GM21526 (cell line): ENCODE measurements around the gene MAD1L1.

Experiments used
- ATAC-seq: cut with Tn5 transposase; IDR thresholded peaks from one replicate; pipeline ENCODE4 v1.9.1; 2021; ENCODE audit warnings: moderate library complexity; ENCODE audit not compliant: unreplicated experiment, low FRiP score

Gene MAD1L1

DNA sequence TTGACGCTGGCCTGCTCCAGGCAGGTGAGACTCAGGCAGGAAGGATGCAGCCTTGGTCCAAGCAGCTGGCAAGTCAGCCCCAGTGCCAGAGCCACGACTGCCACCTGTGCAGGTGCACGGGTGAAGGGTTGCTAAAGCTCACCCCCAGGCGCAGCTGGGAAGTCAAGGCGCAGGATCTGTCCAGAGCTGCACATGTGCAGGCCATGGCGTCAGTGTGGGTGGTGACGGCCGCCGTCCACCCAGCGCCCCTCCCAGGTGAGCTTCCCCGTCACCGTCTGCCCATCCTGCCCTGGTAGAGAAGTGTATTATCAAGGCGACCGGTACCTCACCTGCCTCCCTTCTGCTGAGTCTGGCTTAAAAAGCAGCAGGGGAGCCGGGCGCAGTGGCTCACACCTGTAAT lies 110.1 kb downstream of the MAD1L1 start:
- ATAC-seq: no peak

DNA sequence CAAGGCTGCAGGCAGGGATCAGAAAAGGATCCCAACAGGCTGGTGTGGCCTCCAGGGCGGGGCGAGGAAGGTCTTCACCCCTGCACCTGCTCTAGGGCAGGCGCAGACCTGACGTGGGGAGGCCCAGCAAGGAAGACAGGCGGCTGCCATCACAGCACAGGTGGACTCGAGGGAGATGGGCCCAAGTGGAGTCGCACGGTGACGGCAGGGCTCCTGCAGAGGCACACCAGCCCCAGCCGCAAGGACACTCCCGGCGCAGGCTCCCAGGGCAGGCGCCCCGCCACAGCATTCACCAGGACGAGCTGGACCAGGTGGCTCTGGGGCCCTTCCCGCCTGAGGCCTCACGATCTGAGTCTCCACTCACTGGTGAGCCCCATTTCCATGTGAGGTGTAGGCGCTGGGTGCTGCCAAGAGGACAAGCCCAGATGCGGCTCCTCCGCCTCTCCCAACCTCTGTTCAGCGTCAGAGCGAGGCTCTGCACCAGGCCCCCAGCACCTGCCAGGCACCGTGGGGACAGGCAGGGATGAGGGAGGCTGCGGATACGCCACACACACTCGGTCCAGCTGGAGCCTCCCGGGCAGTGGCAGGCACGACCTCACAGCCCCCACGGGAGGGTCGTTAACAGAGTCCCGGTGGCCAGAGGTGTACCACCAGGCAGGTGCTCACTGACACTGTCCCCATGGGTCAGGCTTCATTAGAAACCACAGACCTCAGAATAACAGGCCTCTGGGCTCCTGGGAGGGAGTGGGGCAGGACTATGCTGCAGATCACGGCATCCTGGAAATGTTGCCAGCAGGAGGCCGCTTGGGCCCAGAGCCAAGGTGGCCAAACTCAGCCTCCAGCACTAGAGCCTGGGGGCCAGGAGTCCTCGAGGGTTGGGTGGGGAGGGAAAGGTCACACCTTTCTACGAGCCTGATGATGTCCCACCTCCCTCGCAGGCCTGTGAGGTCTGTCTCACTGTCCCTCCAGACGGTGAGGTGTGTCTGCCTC lies 111.6 kb downstream of the MAD1L1 start:
- ATAC-seq: no peak

DNA sequence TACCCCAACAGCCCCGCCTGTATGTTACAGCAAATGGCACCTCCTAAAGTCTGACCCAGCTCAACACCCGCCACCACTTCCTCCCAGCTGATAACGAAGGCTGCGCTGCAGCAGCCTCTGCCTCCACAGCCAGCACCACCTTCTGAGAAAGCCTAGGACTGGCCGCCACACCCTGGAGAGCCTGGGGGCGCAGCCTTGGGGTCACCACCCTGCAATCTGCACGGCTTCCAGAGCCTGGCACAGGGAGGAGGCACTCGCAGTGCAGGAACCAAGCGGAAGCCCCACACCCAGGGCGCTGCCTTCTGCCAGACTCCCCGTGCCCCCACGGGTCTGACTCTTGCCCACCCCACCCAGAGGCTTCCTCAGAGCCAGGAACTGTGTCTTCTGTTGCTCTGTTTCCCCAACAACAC lies 112.5 kb downstream of the MAD1L1 start:
- ATAC-seq: no peak

DNA sequence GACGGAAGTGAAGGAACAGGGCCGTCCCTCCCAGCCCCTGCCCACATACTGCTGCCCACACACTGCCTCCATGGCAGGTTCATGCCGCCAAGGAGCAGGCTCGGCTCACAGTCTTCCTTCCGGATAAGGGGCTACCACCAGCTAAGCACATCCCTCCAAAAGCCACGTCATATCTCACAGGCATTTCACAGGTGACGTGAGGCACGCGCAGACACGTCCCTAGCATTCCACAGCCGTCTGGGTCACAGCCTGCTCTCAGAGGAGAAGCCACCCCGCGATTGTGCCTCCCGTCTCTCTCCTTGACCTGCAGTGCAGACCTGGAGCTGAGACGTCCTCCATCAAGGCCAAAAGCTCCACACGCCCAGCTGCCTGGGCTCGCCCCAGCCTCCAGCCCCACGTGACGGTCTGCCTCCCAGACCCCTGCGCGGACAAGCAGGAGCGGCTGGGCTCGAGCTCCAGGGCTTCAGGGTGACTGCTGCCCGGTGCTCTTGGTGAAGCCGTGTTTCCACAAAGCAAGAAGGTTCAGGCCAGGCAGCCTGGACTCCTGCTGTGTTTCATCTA lies 114.0 kb downstream of the MAD1L1 start:
- no peak for ATAC-seq

DNA sequence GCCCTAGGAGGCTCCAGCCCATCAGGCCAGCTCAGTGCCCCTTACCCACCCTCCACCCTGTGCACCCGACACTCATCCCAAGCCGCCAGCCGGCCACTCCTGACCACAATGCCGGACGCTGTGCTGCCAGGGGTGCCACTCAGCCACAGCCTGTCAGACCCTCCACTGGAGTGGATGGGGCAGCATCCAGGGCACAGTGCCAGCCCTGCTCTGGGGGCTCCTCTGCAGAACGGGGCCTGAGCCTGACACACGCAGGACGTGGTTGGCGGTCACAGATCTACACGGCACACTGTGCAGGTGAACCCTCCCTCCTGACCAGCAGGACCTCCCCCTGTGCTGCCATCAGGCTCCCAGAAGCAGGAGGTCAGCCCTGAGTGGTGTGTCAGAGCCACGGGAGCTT lies 114.7 kb downstream of the MAD1L1 start:
- no peak for ATAC-seq

DNA sequence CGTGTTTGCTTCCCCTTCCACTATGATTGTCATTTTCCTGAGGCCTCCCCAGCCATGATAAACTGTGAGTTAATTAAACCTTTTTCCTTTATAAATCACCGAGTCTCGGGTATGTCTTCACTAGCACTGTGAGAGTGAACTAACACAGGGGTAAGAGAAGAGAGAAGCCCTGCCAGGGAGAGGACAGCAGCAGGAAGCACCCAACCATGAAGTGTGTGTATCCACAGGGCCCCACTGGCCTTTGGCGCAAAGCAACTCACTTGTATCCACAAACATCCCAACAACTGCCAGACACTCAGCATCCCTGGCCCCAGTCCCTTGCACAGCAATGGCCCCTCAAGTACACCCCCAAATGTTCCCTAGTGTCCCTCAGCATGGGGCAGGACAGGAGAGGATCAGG lies 115.1 kb downstream of the MAD1L1 start:
- no peak for ATAC-seq

DNA sequence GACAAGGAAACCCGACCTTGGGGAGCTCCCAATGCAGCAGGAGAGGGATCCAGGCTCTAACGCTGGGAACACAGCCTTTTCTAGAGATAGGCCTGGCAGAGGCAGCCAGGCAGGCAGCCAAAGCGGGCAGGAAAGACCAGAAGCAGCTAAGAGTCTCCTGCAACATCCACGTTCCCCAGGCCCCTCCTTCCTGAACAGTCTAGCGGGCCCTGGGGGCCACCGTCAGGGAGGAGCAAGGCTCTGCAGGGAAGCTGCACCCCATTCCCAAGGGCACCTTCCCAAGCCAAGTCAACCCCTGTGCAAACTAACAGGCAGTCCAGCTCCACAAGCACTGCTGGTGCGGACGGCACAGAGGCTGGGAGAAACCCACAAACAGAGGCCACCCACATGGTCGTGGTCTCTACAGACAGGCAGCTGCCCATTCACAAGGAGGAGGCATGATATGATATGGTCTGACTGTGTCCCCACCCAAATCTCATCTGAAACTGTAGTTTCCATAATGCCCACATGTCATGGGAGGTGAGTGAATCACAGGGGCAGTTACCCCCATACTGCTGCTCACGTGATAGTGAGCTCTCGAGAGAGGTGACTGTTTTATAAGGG lies 115.7 kb downstream of the MAD1L1 start:
- ATAC-seq: no peak

DNA sequence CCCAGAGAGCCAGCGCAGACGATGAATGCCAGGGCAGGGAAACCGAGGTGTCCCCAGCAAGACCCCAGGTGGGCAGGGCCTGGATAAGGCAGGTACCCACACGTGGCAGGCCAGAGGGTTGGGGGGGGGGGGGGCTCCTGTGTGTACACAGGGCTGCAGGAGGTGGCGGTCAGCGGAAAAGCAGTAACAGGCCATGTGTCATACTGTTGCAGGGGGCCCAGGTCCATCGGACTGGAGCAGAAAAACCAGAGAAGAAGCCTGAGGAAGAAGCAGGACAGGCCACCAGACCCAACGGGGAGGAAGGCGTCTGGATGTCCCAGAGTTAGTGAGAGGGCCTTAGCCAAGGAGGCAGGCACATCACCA lies 116.3 kb downstream of the MAD1L1 start:
- no peak for ATAC-seq

DNA sequence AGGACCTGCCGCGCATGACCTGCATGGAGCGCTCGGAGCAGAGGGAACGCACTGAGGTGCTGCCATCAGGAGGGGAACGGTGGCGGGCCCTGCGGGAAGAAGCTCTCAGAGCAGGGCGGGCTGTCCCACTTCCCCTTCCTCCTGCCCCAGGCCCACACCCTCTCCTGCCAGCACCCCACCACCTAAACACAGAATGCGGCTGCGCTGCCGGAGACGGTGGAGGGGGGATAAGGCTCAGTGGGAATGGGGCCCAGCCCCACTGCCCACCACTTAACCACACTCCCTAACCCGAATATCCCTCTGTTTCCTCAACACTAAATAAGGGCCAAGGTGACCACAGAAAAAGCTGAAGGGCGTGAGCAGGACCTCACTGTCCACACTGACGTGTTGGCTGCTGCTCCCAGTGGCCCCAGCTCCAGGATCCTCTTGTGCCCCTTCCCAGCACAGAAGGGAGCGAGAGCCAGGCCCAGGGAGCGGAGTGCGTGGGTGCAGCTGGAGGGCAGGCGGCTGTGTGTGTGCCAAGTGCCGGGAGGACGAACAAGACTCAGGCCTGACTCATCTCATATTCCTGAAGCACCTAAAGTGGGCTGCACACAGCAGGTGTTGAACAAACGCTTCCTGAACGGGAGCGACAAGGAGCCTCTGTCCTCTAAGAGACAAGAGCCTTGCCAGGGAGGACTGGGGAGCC lies 116.8 kb downstream of the MAD1L1 start:
- no peak for ATAC-seq

DNA sequence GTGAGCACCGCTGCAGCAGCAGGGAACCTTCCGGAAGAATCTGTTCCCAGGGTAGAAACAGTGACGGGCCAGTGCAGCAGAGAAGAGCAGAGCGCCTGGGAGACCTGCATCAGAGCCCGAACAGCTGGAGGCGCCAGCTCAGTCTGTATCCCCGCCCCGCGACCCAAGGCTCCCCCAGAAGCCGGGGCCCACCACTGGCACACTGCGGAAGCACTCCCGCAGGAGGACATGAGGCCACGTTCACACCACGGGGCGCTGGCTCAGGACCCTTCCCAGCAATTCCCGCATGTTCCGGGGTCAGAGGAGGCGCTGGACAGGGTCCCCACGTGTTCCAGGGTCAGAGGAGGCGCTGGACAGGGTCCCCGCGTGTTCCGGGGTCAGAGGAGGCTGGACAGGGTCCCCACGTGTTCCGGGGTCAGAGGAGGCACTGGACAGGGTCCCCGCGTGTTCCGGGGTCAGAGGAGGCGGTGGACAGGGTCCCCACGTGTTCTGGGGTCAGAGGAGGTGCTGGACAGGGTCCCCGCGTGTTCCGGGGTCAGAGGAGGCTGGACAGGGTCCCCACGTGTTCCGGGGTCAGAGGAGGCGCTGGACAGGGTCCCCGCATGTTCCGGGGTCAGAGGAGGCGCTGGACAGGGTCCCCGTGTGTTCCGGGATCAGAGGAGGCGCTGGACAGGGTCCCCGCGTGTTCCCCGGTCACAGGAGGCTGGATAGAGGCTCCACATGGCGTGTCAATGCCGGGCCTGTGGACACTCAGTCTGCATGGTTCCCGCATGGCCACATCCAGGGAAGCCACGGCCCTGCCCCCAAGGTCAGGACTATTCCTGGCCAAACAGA lies 117.6 kb downstream of the MAD1L1 start:
- ATAC-seq: no peak

DNA sequence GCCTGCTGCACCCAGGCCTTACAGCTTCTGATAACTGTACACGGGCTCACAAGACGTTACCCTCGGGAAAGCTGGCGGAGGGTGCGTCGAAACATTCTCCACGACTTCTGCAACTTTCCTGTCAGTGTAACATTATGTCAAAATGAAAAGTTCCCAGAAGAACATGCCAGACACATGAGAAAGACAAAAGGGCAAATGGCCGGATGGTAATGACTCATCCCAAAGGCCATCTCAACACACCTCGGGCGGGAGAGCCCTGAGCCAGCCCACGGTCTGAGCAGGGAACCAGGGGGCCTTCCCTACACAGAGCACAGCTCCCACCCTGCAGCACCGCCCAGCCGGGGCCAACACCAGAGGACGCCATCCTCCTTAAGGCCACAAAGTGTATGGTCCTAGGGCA lies 118.7 kb downstream of the MAD1L1 start:
- no peak for ATAC-seq

DNA sequence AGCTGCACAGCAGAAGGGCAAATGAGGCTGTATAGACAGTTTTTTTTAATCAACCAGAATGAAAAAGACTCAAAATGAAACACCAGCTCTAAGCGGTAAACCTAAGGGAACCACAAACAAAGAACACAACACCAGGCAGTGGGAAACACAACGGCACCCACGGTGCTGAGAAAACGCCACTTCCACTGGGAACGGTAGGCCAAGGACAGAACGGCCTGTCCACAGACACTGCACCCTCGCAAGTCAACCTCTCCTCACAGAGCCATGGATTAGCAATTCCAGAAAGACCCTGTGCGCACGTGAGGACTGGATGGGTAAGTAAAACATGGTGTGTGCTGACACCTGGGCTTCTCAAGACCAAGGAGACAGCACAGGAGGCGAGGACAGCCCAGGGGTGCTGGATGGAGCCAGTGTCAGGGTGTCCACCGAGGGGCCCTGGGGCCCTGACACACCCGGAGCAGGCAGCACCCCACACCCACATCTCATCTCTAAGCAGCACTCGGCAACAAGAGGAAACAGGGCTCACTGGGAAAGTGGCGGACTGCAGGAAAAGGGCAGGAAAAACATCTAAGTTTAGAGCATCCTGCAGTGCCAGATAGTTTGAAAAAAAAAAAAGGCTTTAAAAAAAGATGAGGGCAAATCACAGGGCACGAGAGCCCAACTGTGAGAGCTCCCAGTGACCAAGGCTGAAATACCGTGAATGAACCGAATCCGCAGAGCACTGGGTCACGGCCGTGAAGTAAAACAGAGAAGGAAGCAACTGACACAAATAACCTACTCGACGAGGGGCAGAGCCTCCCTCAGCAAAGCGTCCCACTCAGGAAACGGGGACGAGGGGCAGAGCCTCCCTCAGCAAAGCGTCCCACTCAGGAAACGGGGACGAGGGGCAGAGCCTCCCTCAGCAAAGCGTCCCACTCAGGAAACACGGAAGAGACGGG lies 120.2 kb downstream of the MAD1L1 start:
- ATAC-seq: no peak

DNA sequence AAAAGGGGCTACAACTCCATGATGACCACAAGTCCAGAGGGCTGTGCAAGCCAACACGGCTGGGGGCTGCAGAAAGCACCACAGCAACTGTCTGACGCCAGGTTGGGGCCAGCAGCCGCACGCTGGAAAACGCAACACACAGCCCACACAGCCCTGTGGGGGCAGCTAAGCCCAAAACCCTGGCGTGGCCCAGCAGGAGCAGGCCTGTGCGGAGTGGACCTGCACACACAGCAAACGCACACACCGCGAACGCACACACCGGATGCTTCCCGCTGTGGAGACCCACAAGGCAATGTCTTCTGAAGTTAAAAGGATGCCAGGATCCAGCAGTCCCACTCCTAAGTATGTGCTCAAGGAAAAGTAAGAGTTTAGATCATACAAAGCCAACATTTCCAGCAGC lies 121.2 kb downstream of the MAD1L1 start:
- ATAC-seq: no peak

DNA sequence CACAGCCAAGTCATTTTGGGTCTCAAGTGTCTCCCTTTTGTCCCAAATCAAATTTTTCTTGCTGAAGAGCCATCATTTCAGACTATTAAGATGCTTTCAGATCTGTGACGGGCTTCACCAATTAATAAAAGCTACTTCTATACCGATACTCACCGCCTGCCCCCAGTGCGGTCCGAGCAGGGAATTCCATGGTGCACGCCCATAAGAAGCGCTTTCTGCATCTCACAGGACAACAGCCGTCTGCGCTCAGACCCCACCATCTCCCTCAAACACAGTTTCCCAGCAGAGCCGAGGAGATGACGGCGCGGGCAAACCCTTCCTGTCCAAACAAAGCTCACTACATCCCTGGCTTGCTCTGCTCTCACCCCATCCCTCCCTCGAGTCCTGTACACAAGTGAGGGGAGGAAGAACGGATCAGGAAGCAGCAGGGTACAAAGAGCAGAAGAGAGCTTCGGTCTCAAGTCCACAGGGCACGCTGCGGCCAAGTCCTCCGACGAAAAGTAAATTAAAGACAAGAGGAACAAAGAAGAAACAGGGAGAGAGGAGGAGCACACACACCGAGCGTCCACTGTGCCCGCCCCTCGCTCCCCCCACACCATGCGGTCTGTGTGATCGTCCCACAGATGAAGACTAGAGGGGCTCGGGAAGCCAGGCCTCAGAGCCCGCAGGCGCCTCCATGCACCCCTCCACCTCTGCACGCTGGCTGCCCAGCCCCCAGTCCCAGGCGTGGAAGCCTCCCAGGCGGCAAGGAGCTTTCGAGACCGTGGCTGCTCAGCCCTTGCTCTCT lies 121.9 kb downstream of the MAD1L1 start:
- ATAC-seq: no peak

DNA sequence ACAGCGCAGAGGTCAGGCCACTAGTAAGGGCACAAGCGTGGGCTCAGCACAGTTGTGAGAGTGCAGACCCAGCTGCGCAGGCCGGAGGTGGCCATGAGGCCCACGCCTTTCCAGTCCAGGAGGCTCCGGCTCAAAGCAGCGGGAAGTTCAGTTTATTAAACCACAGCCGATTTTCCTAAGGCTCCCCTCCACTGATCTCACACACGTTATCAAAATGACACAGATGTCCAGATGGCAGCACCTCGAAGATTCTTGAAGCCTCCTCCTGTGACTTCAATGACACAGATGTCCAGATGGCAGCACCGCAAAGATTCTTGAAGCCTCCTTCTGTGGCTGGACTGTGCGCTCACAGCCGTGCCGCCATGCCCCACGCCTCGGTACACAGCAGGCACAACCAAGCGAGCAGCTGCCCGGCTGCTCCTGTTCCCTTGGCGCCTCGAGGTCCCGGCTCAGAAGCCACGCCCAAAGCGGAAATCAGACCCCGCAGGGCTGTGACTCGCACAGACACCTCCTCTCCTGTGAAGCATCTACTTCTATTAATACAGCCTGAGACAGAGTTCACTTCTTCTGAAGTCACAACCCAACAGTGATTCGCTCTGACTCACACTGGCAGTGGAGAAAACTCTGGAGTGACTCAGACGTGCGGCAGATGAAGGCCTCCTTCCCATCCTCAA lies 122.7 kb downstream of the MAD1L1 start:
- no peak for ATAC-seq

DNA sequence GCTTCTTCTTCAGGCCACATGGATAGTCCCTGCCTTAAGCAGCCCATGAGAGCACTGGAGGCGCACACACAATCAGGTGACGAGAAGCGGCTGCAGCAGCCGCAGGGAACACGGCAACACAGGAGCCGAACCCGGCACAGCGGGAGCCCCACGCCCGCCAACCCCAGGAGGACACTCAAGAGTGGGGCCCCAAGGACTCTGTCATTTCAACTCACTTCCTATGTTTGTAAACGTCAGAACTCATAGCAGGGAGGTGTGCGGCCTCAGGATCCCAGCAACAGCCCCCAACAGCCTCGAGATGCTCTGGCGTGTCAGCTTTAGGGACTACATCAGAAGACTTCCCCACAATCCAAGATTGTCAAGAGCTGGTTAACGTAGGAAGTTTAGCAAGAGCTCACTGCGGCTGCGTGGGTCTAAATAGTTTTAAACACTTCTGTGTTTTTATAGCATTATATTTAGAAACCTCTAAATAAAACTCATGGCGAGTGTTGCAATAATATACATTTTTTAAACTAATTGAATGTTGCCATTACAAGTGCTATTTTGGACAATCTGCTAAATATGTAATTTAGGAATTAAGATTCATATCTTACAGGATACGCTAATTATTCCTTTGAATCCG lies 123.4 kb downstream of the MAD1L1 start:
- no peak for ATAC-seq

DNA sequence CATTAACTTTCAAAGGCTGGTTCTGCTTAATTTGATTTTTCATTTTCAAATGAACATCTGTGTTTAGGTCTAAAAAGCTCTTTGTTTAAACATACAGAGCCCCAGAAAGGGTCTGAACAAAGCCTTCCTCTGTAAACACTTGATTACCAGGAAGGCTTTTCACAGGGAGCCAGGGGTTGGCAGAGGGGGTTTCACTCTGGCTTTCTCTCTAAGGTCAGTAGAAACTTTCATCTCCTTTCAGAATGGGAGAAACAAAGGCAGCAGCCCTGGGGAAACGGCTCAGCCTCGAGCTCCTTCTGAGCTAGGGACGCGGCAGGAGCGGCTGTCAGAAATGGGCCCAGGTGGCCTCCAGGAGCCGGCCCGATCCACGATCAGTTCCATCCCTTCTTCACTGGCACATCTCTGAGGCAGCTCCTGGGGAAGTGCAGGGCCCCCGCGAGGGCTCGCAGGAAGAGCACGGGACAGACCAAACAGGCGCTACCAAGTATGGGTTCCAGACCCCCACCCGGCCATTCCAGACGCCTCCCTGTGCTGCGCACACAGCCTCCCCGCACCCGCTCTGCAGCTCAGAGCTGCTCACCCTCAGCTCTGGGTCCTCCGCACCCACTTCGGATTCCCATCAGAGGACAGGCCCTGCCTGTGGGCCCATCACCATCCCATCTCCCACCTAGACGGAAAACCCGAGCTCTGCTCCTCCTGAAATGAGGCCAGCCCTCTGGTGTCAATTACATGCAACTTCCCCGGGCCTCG lies 124.1 kb downstream of the MAD1L1 start:
- ATAC-seq: no peak
